Amniotic epithelial cell (primary cell): ENCODE measurements around the gene RFWD3.
A peak's percentile ranks its signal among the peaks of the same experiment; 100 is the strongest.

Source experiments
- DNase-seq: peaks from one replicate; pipeline ENCODE4 v3.0.0-alpha.2; 2010; ENCODE audit warnings: low read depth

Gene RFWD3

DNA sequence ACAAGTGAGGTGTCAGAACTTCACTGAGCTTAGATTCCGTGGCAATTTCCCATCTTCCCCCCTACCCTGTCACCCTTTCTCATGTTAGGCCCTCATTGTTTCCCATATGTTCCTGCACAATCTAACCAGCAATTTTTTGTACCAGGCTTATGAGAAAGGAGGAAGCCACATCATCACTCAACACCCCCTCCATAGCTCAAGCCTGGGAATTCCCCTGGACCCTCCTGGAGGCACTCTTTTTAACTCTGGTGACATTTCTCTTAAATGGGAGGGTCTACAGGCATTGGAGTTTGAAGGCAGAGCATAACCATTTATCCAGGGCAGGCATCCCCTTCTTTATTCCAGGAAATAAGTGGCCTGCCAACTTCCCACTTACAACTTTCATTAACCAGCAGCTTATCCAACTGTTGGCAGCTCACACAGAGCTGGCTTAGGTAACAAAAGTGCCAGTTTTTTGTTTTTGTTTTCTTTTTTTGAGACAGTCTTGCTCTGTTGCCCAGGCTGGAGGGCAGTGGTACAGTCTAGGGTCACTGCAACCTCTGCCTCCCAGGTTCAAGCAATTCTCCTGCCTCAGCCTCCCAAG is 49.4 kb downstream of the RFWD3 start:
- DNase-seq = no peak

DNA sequence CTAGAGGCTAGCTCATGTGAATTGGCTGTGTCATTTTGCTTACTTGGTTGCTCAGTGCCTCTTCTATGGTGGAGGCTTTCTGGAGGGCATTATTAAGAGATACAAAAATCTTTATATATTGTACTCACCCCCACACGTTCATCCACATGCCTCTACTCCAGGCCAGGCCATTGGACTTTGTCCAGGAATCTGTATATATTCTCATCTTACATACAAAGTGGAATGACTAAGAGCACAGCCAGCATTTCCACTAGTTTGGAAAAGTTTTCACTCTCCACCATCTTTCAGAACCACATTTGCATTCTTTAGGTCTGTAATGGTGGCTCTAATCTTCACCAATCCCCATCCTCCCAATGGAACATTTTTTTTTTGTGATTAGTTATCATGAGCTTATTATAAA is 55.0 kb downstream of the RFWD3 start:
- no peak for DNase-seq

DNA sequence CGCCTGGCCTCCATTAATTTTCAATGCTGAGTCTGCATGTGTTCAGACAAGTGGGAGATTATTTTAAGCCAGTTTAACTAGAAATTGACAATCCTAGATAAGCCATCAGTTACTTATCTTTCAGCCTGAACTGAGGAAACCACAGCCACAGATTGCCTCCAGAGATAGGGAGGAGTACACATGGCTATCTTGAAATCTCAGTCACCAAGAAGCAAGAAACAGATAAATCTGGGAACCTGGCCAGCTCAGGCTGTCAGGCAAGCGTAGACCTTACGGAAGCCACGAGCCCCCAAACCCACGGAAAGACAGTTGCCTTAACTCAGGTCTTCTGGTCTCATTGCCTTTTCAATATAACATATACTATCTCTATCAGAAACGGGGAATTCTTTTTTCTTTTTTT is 57.7 kb downstream of the RFWD3 start:
- peak; percentile 24 for DNase-seq

DNA sequence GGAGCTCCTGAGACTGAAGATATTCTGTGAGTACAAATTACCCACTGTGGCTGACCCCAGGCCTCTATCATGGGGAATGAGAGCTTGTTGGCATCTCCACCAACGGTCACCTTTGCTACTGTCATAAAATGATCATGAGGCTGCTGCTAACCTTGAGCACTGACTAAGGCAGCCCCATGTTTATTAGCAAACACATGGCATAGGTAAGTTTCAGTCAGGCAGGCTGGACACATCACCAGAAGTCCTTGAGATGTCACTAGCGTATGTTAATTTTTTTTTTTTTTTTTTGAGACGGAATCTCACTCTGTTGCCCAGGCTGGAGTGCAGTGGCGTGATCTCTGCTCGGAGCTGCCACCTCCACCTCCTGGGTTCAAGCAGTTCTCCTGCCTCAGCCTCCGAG is 58.3 kb downstream of the RFWD3 start:
- DNase-seq = no peak

DNA sequence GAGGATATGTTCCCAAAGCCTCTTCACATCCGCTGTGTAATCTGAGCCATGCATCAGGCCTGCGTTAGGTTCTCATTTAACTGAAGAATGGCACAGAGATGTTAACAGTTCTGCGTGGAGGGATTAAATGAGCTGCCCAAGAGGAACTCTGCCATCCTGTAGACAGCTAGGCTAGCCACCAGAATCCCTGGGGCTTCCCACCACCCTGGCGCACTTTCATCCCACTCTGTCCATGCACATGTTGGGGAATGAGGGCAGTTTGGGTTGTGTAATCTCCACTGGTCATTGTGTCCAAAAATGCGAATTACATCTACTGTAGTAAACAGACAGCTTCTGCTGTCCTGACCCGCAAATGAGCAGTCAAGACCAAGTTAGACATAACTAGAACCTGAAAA is 58.7 kb downstream of the RFWD3 start:
- DNase-seq = no peak

DNA sequence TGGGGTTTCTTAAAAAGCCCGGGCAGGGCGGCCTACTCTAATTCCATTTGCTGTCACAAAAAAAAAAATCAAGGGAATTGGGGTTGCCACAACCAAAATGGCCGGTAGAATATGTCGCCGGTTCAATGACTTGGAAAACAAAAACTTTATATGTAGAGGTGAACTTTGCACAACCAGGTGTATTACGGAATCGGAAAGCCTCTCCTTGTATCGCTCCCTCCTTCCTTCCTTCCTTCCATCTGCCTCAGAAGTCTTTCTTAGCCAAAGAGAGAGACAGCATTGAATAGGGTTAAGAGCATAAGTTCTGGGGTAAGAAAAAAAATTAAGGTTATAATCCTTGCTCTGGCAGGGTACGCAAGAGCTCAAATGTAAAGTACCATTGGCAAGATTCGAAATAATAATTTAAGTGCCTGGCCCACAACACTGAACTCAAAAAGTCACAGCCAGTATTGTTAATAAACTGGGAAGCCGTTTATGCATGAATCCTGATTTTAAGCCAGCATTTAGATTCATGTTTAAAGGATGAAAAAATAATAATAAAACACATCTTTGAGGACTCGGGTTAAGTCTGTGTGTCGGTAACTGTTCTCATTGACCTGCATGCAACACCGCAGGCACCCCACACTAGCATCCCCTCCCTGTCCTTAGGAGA is 59.2 kb downstream of the RFWD3 start:
- peak; percentile 45 for DNase-seq

DNA sequence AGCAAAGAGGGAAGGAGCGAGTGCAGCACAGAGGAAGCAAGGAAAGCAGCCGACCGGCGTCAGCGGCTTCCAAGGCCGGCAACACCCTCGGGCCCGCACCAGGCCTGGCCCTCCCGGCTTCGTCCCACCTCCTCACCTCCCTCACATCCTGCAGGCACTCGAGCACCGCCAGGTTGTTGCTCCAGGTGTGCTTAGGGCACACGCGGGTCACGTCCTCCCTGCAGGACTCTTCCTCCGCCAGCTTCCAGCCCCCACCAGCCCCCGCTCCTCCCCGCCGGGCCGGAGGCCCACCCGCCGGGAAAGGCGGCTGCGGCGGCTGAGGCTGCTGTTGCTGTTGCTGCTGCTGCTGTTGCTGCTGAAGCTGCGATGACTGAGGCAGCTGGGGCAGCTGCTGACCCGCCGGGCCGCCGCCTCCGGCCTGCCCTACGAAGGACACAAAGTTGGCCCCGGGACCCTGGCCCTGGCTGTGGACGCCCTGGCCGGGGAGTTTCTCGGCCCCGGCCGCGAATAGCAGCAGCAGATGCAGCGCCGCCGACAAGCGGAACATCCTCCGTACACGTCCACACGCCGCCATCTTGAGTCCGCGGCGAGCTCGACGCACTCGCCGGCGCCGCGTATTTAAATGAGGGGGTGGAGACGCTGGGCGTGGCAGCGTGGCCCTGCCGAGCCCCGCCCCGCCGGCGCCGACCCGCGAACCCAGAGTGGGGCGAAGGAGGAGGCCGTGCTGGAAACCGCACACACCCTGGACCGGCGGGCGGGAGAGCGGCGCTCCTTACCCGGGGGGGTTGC is 60.0 kb downstream of the RFWD3 start, which contains the start of gene GLG1:
GLG1 (minus strand) TSS at position 594 of the 789 bp plus-strand sequence; CDS start at position 574, 20 bp downstream.
- DNase-seq = peak; percentile 82

DNA sequence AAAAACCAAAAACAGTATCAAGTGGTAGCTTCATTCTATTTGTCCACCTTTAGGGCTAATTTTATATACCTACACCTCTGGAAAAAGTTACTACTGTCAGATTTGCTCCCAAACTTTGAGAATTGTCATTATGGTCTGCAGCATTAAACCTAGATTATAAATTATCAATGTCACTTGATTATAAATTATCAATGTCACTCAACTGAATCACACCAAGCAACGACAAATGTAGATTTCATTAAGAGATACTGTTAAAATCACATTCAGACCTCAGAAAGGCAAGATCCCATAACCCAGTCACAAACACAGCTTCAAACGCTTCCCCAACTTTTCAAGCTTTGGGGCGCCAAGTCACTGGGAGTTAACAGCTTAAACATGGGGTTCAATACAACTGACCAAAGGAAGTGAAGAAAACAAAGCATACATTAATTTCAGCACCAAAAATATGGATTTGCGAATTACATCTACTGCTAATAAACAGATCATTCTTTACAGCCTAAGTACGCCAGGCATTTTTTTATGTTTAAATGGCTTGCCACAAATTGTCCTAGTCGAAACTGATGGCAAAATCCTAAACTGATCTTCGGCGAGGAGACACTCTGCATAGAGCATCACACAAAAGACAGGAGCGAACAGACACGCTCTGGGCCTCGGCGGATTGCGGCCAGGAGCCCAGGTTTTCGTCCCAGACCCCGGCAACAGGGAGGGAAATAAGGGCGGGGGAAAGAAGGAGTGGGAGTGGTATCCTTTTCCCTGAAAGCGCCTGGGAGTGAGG is 60.7 kb downstream of the RFWD3 start:
- no peak for DNase-seq

DNA sequence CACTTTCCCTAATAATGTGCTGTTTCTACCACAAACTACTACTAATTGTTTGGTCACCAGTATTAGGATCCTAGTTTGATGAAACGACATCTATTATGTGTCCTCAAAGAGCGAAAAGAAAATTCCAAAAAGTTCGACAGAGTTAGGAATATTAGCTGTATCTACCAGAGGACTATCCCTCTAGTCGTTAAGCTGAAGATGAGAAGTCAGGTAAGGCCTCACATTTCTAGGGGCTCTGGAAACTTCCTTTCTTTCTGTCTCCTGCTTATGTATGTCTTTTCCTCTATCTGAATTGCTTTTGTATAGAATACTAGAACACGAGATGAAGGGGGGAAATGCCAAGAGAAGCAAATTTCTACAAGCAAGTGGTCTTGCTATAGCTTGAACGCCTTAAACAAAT is 61.3 kb downstream of the RFWD3 start:
- no peak for DNase-seq

DNA sequence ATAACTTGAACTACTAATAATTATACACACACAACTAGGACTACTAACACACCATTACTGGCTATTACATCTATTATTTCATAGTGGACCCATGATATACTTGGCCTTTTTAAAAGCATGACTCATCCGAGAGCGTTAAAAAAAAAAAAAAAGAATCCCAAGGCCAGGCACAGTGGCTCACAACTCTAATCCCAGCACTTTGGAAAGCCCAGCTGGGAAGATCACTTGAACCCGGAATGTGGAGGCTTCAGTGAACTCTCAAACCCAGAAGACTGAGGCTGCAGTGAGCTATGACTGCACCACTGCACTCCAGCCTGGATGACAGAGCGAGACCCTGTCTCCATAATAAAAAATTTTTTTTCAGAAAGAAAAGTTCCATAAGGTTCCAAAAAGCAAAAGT is 62.8 kb downstream of the RFWD3 start:
- peak; percentile 38 for DNase-seq

DNA sequence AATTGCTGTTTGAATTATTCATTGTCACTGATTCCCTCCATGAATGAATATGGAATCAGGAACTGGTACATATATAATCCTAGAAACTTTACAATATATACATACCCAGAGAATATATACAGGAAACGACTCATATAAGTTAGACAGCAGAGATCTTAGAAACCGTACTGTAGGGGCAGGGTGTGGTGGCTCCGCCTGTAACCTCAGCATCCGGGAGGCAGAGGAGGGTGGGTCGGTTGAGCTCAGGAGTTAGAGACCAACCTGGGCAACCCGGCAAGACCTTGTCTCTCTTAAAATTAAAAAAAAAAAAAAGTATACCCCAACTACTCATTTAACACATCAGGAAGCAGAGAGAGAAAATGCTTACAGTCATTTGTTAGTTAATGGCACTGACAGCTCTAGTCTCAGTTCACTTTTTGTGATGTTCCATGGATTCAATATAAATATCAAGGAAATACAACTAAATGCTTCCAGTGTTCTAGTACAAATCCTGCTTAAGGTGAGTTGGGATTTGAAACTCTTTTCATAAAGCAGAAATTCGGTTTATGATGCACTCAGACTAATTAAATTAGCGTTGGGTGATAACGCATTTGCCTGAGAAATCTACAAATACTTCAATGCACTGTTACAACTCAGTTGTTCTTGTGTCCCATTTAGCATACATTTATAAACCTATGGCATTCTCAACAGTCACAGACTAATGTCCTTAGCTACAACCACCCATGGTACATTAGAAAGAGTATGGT is 65.4 kb downstream of the RFWD3 start:
- no peak for DNase-seq

DNA sequence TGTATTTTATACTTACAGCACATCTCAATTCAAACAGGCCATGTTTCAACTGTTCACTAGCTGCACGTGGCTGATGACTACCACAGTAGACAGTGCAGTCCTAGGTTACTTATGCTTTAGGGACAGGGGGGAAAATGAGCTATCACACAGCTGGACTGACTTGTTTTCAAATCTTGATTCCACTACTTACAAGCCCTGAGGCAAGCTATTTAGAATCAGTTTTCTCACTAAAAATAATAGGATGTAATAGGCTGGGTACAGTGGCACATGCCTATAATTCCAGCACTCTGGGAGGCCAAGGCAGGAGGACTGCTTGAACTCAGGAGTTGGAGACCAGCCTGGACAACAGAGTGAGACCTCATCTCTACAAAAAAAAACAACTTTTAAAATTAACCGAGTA is 70.1 kb downstream of the RFWD3 start:
- DNase-seq = no peak

DNA sequence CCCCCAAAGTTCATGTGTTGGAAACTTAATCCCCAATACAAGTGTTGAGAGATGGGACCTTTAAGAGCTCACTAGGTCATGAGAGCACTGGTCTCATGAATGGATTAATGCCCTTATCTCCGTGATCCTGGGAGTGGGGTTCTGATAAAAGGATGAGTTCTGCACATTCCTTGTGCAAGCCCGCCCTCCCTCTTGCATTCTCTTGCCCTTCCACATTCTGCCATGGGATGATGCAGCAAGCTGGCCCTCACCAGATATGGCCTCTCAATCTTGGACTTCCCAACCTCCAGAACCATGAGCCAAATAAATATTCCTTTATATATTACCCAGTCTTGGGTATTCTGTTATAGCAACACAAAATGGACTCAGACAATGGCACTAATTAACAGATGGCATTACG is 73.8 kb downstream of the RFWD3 start:
- DNase-seq = peak; percentile 56

DNA sequence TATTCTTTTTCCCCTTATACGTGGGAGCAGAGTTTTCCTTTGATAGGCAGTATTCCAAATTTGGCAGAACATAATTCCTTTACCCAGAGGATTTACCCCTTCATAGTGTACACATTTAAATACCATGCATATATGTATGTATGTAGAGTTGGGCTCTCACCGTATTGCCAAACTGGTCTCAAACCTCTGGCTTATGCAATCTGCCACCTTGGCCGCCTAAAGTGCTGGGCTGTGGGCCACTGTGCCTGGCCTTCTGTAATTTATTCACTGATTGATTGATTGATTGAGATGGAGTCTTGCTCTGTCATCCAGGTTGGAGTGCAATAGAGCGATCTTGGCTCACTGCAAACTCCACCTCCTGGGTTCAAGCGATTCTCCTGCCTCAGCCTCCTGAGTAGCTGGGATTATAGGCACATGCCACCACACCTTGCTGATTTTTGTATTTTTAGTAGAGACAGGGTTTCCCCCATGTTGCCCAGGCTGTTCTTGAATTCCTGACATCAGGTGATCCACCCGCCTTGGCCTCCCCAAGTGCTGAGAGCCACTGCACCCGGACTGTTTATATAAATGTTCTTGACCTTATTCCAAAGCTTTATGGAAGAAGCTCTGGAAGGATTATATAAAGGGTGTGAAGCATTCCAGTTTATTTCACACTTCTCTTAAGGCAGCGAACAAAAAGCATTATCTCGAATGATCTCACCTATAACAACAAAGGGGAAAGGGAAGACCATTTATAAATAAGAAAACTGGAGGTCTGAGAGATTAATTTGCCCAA is 74.6 kb downstream of the RFWD3 start:
- DNase-seq = no peak

DNA sequence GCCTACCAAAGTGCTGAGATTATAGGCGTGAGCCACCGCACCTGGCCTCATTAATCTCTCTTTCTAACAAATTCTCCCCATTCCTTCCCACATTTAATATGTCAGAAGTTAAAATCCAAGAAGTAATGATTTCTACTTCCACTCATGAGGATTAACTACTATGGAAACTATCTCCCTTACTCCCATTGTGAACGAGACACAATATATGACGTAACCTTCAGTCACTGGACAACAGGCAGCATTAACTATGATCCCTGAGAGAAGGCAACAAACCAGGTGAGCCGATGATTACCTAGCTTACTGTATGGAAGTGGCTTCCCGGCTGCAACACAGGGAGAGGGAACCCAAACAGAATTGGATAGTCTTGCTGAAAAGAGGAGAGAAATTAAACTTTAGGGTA is 79.7 kb downstream of the RFWD3 start:
- peak; percentile 66 for DNase-seq

DNA sequence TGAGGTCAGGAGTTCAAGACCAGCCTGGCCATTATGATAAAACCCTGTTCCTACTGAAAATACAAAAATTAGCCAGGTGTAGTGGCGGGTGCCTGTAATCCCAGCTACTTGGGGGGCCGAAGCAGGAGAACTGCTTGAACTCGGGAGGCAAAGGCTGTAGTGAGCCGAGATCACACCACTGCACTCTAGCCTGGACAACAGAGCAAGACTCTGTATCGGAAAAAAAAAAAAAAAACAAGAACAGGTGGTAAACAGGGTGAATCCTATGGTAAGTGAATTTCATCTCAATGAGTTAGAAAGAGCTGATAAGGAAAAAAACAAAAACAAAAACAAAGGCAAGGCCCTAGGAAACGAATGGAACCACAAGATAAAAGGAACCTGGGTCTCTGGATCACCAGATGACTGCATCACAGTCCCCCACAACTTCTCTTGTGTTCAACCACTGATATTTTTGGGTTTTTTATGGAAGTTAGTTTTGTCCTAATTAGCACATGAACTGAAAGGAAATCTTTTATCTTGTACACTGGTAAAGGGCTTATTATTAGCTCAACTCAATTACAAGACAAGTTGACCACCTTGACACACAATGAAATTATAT is 80.7 kb downstream of the RFWD3 start:
- no peak for DNase-seq

DNA sequence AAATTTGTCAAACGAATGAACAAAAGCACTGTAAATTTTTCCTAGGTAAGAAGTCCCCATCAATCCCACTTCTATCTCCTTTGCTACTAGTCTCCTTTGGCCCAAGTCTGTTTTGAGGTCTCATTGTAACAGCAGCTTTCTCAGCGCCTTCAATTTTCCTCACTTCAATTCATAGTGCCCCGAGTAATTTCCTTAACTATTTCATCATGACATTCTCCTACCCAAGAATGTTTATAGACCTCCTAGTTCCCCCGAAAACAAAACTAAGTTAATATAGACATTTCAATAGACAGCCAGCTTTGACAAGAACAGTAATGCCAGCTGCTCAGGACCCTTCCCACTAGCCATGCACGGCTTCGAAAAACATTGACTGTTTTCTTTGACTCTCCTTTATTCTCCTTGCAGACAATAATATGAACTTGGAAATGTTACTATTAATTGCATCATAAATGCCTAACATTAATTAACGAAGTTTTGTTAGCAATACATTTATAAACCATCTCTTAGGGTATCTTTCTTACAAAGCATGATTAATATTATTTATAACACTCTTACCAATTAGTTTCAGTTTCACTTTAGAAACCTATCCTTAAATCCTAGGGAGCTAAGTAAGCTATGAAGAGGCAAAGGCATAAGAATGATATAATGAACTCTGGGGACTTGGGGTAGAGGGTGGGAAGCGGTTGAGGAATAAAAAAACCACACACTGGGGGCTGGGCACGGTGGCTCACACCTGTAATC is 82.6 kb downstream of the RFWD3 start:
- DNase-seq = no peak

DNA sequence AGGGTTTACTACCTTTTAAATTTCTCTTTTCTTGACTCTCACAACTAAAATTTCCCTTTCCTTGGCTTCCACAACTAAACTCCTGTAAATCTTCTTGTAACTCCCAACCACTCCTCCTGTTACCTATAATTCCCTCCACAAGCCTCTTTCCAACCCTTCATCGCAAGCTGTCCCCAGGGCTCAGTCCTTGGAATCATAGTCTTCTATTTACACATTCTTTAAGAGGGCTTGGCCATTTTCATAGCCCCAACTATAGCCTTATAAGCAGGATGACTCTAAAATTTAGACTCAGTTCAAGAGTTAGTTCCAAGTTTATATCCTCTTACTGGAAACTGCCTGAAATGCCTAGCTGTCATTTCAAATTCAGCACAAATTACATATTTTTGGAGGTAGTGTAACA is 83.7 kb downstream of the RFWD3 start:
- DNase-seq = no peak

DNA sequence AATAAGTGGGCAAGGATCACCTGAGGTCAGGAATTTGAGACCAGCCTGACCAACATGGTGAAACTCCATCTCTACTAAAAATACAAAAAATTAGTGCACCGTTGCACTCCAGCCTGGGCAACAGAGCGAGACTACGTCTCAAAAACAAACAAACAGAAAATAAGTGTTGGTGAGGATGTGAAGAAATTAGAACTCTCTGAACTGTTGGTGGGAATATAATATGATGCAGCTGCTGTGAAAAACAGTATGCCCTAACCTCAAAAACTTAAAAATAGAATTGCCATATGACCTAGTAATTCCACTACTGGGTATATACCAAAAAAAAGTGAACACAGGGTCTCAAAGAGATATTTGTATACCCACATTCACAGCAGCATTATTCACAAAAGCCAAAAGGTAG is 85.8 kb downstream of the RFWD3 start:
- DNase-seq = no peak

DNA sequence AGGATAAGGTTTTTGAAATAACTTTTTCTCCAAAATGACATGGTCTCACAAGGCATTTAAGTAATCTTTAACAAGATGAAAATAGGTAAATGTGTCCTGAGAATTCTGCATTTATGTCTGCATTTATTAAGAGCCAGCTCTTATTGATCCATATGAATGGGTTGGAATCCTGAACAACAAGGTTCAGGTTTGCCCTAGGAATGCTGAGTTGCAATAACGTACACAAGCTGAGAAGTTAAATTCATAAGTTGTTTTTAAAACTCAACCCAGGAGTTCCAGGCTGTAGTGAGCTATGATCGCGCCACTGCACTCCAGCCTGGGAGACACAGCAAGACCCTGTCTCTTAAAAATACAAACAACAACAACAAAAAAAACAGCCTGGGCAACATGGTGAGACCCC is 87.8 kb downstream of the RFWD3 start:
- no peak for DNase-seq
